Omental fat pad (tissue), 4 donors: ENCODE data around the gene PRR30. TPM values are rescaled to one million over a fixed set of nuclear protein-coding genes. Genes with fewer than 3 reads are reported as not detected.
"Not testable (repeated sequence)": the region's sequence is repeated elsewhere in the genome, so short reads cannot be mapped to it uniquely, and the experiment has no call there.

Experiments
- ATAC-seq: fragments of 150-250 bp; one replicate; pipeline ENCODE4 v1.9.1; 2016; ENCODE audit warnings: mild to moderate bottlenecking, moderate library complexity; ENCODE audit not compliant: low FRiP score
- DNase-seq: peaks from one replicate; pipeline ENCODE4 v3.0.0-alpha.2; 2019; ENCODE audit warnings: low spot score
- CTCF ChIP-seq, 3 donors: fragments of 450-650 bp; IDR thresholded peaks; one replicate each; pipeline ENCODE4 v1.5.1; 2016 to 2017; ENCODE audit warnings: antibody characterized with exemption in 3 of 3, mild to moderate bottlenecking in 3 of 3, moderate library complexity in 2 of 3
- total RNA-seq, 4 donors: library from RNA; depleted of rRNA; stranded (reverse); fragments of >200 nt; gene quantifications; one replicate each; pipeline ENCODE4 v1.1.0, GENCODE V29; 2016

Gene PRR30
- total RNA-seq, 4 donors from 2014 or later: not detected

DNA sequence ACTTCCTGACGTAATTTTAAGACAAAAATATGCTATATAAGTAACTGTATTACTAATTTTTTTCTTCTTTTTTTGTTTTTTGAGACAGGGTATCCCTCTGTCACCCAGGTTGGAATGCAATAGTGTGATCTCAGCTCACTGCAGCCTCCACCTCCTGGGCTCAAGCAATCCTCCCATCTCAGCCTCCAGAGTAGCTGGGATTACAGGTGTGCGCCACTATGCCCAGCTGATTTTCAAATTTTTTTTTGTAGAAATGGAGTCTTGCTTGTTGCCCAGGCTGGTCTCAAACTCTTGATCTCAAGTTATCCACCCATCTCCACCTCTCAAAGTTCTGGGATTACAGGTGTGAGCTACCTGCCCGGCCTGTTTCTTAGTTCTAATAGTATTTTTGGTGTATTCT is 39.3 kb upstream of the PRR30 start:
- no peak for TF ChIP-seq CTCF (IDR thresholded peaks at IDR 0.05)
- ATAC-seq: no peak

DNA sequence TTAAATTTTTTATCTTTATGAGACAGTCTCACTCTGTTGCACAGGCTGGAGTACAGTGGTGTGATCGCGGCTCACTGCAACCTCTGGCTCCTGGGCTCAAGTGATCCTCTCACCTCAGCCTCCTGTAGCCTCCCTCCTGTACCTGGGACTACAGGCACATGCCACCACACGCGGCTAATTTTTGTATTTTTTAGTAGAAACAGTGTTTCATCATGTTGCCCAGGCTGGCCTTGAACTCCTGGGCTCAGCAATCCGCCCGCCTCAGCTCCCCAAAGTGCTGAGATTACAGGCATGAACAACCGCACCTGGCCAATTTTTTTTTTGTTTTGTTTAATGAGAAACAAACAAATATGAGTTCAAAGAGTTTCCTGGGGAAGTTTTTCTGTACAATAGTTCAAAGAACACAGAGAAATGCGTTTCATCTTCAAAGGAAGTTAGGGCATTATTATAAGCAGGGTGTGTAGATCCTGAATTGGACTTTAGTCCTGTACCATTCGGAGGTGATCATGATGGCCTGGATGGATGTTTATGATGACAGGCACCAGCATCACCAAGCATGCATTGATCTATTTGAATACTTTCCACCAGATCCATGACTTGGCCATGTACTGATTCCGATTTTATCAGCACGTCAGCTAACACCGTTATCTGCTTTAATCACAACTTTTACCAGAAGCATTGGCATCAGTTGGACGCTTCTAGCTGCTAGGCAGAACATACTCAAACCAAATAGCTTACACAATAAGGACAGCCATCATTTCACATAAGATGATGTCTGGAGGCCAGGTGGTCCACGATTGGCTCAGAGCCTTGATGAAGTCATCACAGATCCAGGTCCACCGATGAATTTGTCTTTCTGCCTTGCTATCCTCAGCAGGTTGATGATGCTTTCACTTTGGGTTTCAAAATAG is 38.5 kb upstream of the PRR30 start:
- no peak for TF ChIP-seq CTCF (IDR thresholded peaks at IDR 0.05)
- ATAC-seq (no peak), DNase-seq (no peak)

More for the DNA sequence above, 39.3 kb upstream of the PRR30 start:
- DNase-seq: no peak

GRCh38 chr2:27175781-27176180 is 36.6 kb upstream of the PRR30 start:
- ATAC-seq, DNase-seq: not testable (repeated sequence)

DNA sequence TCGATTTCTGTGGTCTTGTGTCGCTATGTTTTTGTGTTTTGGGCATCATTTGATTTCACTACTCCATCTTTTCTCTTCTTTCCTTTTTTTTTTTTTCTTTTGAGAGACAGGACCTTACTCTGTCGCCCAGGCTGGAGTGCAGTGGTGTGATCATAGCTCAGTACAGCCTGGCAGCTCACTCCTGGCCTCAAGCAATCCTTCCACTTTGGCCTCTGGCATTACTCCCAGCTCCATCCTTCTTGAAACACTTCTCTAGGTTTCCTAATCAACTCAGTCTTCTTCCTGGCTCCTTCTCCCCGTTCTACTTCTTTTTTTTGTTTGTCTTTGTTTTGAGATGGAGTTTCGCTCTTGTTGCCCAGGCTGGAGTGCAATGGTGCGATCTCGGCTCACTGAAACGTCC is 36.1 kb upstream of the PRR30 start:
- DNase-seq (no peak), ATAC-seq (no peak)
- TF ChIP-seq CTCF (IDR thresholded peaks at IDR 0.05): no peak

- TF ChIP-seq CTCF (IDR thresholded peaks at IDR 0.05): no peak
- ATAC-seq: no peak
- no peak for DNase-seq
Measured at GRCh38 chr2:27174638-27175037, 35.4 kb upstream of the PRR30 start.

- ATAC-seq: no peak
- DNase-seq: no peak
- no peak for TF ChIP-seq CTCF (IDR thresholded peaks at IDR 0.05)
Measured at GRCh38 chr2:27171351-27171848, 32.2 kb upstream of the PRR30 start.

DNA sequence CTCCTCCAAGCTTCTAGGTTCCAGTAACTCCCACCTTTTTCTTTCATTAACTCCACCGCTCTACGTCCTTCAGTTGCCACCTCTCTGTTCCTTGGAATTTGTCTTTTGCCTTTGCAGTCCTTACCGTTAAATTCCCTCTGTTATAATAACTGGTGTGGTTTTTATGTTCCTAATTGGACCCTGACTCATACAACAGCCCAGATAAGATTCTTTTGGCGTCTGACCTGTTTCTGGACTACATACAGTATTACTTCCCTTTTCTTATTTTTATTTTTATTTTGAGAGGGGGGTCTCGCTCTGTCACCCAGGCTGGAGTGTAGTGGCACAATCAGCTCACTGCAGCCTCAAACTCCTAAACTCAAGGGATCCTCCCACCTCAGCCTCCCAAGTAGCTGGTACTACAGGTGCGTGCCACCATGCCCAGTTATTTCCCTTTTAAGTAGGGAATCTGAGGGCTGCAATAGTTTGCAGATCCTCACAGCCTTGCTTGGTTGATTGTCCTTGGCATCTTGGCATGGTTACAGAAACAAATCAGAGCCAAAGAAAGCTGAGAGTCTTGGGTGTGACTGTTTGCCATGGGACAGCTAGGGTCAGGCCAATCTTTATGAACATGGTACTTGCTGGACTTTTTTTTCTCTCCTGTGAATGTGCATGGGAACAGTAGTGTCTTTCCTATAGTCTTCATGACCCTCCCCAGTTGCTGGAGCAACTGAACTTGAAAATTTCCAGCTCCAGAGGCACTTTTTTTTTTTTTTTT is 31.5 kb upstream of the PRR30 start:
- TF ChIP-seq CTCF (IDR thresholded peaks at IDR 0.05): no peak
- DNase-seq (no peak), ATAC-seq (no peak)
